Trophoblast cell (in vitro differentiated cells and primary cell): ENCODE data around the gene RRP1B.

Experiments used
- DNase-seq, 2 donors: peaks; one replicate each; pipeline ENCODE4 v3.0.0-alpha.2; 2016
- H2AFZ ChIP-seq: 2 replicates; pipeline ENCODE4 v1.6.1; 2013; ENCODE audit warnings: low read length, moderate library complexity, mild to moderate bottlenecking; ENCODE audit not compliant: insufficient read depth, poor library complexity
- H2AK5ac ChIP-seq: 2 replicates; pipeline ENCODE4 v1.6.1; 2013; ENCODE audit warnings: mild to moderate bottlenecking, low read length
- H2BK120ac ChIP-seq: 2 replicates; pipeline ENCODE4 v1.6.1; 2013; ENCODE audit warnings: low read length, mild to moderate bottlenecking, moderate library complexity; ENCODE audit not compliant: insufficient read depth, poor library complexity
- H2BK12ac ChIP-seq: 2 replicates; pipeline ENCODE4 v1.6.1; 2013; ENCODE audit warnings: mild to moderate bottlenecking, low read length, moderate library complexity
- H2BK5ac ChIP-seq: 2 replicates; pipeline ENCODE4 v1.6.1; 2013; ENCODE audit warnings: low read length, low read depth, moderate library complexity, mild to moderate bottlenecking; ENCODE audit not compliant: poor library complexity
- H3K14ac ChIP-seq: 2 replicates; pipeline ENCODE4 v1.6.1; 2013; ENCODE audit warnings: mild to moderate bottlenecking, low read length
- H3K18ac ChIP-seq: 2 replicates; pipeline ENCODE4 v1.6.1; 2013; ENCODE audit warnings: mild to moderate bottlenecking, low read length
- H3K23ac ChIP-seq: 2 replicates; pipeline ENCODE4 v1.6.1; 2013; ENCODE audit warnings: low read length
- H3K27ac ChIP-seq: 2 replicates; pipeline ENCODE4 v1.5.1; 2013; ENCODE audit warnings: low read depth, mild to moderate bottlenecking, inconsistent platforms, low read length, moderate library complexity
- H3K27me3 ChIP-seq: 2 replicates; pipeline ENCODE4 v1.6.1; 2013; ENCODE audit warnings: inconsistent platforms, mild to moderate bottlenecking, low read length, moderate library complexity; ENCODE audit not compliant: insufficient read depth
- H3K36me3 ChIP-seq, 2 experiments: 1 replicate in 1 of 2; 2 replicates in 1 of 2; pipeline ENCODE4 v1.6.1; 2013; ENCODE audit warnings: low read length in 2 of 2, mild to moderate bottlenecking in 2 of 2, moderate library complexity in 1 of 2; ENCODE audit not compliant: insufficient read depth in 2 of 2, control insufficient read depth in 1 of 2
- H3K4ac ChIP-seq: 2 replicates; pipeline ENCODE4 v1.6.1; 2013; ENCODE audit warnings: low read depth, mild to moderate bottlenecking, low read length, moderate library complexity
- H3K4me1 ChIP-seq, 2 experiments: 1 replicate in 1 of 2; 2 replicates in 1 of 2; pipeline ENCODE4 v1.6.1; 2013; ENCODE audit warnings: low read length in 2 of 2, mild to moderate bottlenecking in 2 of 2, moderate library complexity in 1 of 2; ENCODE audit not compliant: insufficient read depth in 2 of 2, control insufficient read depth in 1 of 2
- H3K4me2 ChIP-seq: 2 replicates; pipeline ENCODE4 v1.6.1; 2013; ENCODE audit warnings: inconsistent platforms, mild to moderate bottlenecking, low read length, moderate library complexity
- H3K4me3 ChIP-seq: 2 replicates; pipeline ENCODE4 v1.5.1; 2013; ENCODE audit warnings: mild to moderate bottlenecking, low read depth, low read length, inconsistent platforms
- H3K79me1 ChIP-seq: one replicate; pipeline ENCODE4 v1.6.1; 2013; ENCODE audit warnings: low read length
- H3K79me2 ChIP-seq: 2 replicates; pipeline ENCODE4 v1.6.1; 2013; ENCODE audit warnings: low read length, mild to moderate bottlenecking; ENCODE audit not compliant: control insufficient read depth, insufficient read depth, poor library complexity
- H3K9ac ChIP-seq: 2 replicates; pipeline ENCODE4 v1.6.1; 2013; ENCODE audit warnings: mild to moderate bottlenecking, low read length
- H3K9me3 ChIP-seq: 2 replicates; pipeline ENCODE4 v1.6.1; 2013; ENCODE audit warnings: low read depth, mild to moderate bottlenecking, control low read depth, inconsistent platforms, low read length; ENCODE audit not compliant: insufficient read depth
- H4K12ac ChIP-seq: 2 replicates; pipeline ENCODE4 v1.6.1; 2013; ENCODE audit warnings: low read depth, mild to moderate bottlenecking, low read length, moderate library complexity
- H4K8ac ChIP-seq: 2 replicates; pipeline ENCODE4 v1.6.1; 2013; ENCODE audit warnings: low read depth, mild to moderate bottlenecking, low read length, moderate library complexity
- H4K91ac ChIP-seq: one replicate; pipeline ENCODE4 v1.6.1; 2013; ENCODE audit warnings: low read depth, mild to moderate bottlenecking, low read length, moderate library complexity
- WGBS: extraction: QIAGEN DNeasy Blood & Tissue Kit; methylation state at CpG from one replicate; pipeline ENCODE4 v1.1.7; 2013; ENCODE audit warnings: missing lambda C conversion rate; ENCODE audit not compliant: insufficient read length, insufficient coverage; ENCODE audit errors: extremely low coverage; 5-methylcytosine and 5-hydroxymethylcytosine counted together

RRP1B gene

DNA sequence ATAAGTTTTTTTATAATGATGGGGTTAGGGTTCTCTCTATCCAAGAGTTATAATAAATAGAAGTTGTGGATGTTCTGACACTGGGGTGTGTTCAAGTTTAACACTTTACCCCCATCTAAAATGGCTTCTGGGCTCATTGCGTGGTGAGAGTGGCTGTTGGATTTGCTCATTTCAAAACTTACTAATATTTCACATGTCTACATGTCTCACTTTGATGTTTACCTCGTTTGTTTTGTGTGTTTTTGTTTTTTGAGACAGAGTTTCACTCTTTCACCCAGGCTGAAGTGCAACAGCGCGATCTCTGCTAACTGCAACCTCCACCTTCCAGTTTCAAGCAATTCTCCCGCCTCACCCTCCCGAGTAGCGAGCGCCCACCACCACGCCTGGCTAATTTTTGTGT is 3.7 kb downstream of the RRP1B start:
- Histone ChIP-seq H3K36me3 (peaks cover 7 to 19% of the 10 kb centered on the region in 2 experiments), H4K8ac (no peak overlapping the region), H2BK12ac (no peak overlapping the region), H3K27ac (no peak overlapping the region), H3K9me3 (no peaks in the 10 kb centered on the region), H3K27me3 (no peaks in the 10 kb centered on the region), H2AFZ (no peak overlapping the region), H2BK120ac (no peak overlapping the region), H4K12ac (no peak overlapping the region), H3K9ac (no peak overlapping the region), H3K4me3 (no peak overlapping the region), H2BK5ac (no peak overlapping the region), H3K4me2 (no peak overlapping the region), H3K79me2 (peaks cover 4% of the 10 kb centered on the region), H3K4ac (no peak overlapping the region), H4K91ac (no peak overlapping the region), H3K14ac (no peak overlapping the region), H3K23ac (no peak overlapping the region), H3K79me1 (peaks cover 7% of the 10 kb centered on the region), H3K18ac (no peak overlapping the region), H3K4me1 (peaks cover 2 to 13% of the 10 kb centered on the region in 2 experiments), H2AK5ac (no peak overlapping the region)
- no peak for DNase-seq
- WGBS = no CpG with 5 or more reads among the region's 9 CpGs

DNA sequence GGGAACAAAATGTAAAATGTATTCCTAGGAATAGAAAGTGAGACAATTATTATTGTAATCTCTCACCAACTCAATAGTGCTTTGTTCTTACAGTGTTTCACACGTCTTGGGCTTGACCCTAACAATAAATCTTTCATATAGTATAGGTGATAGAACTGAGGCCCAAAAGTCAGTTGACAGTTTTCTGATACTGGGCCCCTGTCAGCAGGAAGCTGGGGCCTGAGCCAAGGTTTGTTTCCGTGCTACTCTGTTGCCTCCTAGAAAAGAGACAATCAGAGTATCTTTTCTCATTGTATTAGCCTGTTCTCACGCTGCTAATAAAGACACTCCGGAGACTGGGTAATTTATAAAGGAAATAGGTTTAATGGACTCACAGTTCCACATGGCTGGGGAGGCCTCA is 5.0 kb downstream of the RRP1B start:
- H3K4me2 ChIP-seq = no peak overlapping the region
- no peaks in the 10 kb centered on the region for H3K27me3 ChIP-seq
- peaks cover 4% of the 10 kb centered on the region for H3K79me2 ChIP-seq
- no peak overlapping the region for H3K9ac ChIP-seq
- H3K9me3 ChIP-seq = peaks cover under 1% of the 10 kb centered on the region
- H2AFZ ChIP-seq = no peak overlapping the region
- H3K36me3 ChIP-seq = peaks cover 8 to 19% of the 10 kb centered on the region in 2 experiments
- H3K14ac ChIP-seq = no peak overlapping the region
- H4K8ac ChIP-seq = no peak overlapping the region
- WGBS = no CpG with 5 or more reads among the region's 4 CpGs
- DNase-seq = no peak
- H3K79me1 ChIP-seq = peaks cover 3% of the 10 kb centered on the region
- H2BK12ac ChIP-seq = no peak overlapping the region
- no peak overlapping the region for H3K27ac ChIP-seq
- no peak overlapping the region for H3K18ac ChIP-seq
- H3K4ac ChIP-seq = no peak overlapping the region
- H3K4me1 ChIP-seq = peaks cover 2 to 6% of the 10 kb centered on the region in 2 experiments
- no peak overlapping the region for H4K12ac ChIP-seq
- no peak overlapping the region for H2AK5ac ChIP-seq
- H3K4me3 ChIP-seq = no peak overlapping the region
- no peak overlapping the region for H3K23ac ChIP-seq
- H2BK5ac ChIP-seq = no peak overlapping the region
- no peak overlapping the region for H2BK120ac ChIP-seq
- H4K91ac ChIP-seq = no peak overlapping the region

DNA sequence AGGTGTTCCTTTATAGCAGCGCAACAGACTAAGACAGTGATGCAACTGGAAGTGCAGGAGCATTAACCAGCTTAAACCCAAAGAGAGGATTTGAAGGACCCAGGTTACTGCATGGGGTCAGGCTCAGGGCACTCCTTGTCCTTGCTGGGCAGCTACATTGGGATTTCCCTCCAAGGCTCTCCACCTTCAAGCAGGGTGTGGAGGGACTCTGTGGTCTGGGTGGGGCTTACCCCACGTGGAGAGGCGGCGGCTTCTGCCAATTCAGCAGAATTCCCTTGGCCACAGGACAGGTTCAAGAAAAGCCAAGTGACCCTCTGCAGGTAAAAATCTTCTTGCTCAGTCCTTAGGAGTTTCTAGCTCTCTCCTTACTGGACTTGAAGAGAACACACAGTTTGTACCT is 6.5 kb downstream of the RRP1B start:
- no peak overlapping the region for H3K4me2 ChIP-seq
- no peaks in the 10 kb centered on the region for H3K79me2 ChIP-seq
- no peak overlapping the region for H4K91ac ChIP-seq
- no peaks in the 10 kb centered on the region for H3K27me3 ChIP-seq
- WGBS = no CpG with 5 or more reads among the region's 4 CpGs
- no peak overlapping the region for H2BK12ac ChIP-seq
- no peak overlapping the region for H3K9ac ChIP-seq
- no peak overlapping the region for H3K4ac ChIP-seq
- H3K36me3 ChIP-seq = peaks cover 13 to 23% of the 10 kb centered on the region in 2 experiments
- no peak overlapping the region for H3K4me3 ChIP-seq
- H4K12ac ChIP-seq = no peak overlapping the region
- no peak overlapping the region for H3K14ac ChIP-seq
- no peak for DNase-seq
- no peaks in the 10 kb centered on the region for H3K4me1 ChIP-seq
- no peak overlapping the region for H3K27ac ChIP-seq
- H2BK120ac ChIP-seq = no peak overlapping the region
- H3K18ac ChIP-seq = no peak overlapping the region
- H2BK5ac ChIP-seq = no peak overlapping the region
- no peak overlapping the region for H2AFZ ChIP-seq
- no peak overlapping the region for H4K8ac ChIP-seq
- no peak overlapping the region for H2AK5ac ChIP-seq
- H3K9me3 ChIP-seq = peaks cover 1% of the 10 kb centered on the region
- no peak overlapping the region for H3K23ac ChIP-seq
- H3K79me1 ChIP-seq = no peaks in the 10 kb centered on the region

- Histone ChIP-seq H3K4me1 (no peaks in the 10 kb centered on the region), H3K9me3 (peaks cover 1% of the 10 kb centered on the region), H2AFZ (no peak overlapping the region), H4K12ac (no peak overlapping the region), H2AK5ac (no peak overlapping the region), H3K79me2 (no peaks in the 10 kb centered on the region), H3K14ac (no peak overlapping the region), H3K79me1 (no peaks in the 10 kb centered on the region), H4K8ac (no peak overlapping the region), H3K23ac (no peak overlapping the region), H3K4ac (no peak overlapping the region), H4K91ac (no peak overlapping the region), H3K18ac (no peak overlapping the region), H3K4me3 (no peak overlapping the region), H3K27me3 (no peaks in the 10 kb centered on the region), H2BK5ac (no peak overlapping the region), H2BK120ac (no peak overlapping the region), H3K27ac (no peak overlapping the region), H2BK12ac (no peak overlapping the region), H3K9ac (no peak overlapping the region), H3K4me2 (no peak overlapping the region), H3K36me3 (peaks cover 22 to 25% of the 10 kb centered on the region in 2 experiments)
- no CpG with 5 or more reads among the region's 7 CpGs for WGBS
- no peak for DNase-seq
These were observed 8.0 kb downstream of the RRP1B start for GRCh38 chr21:43667191-43667904.
